ENCODE results near the gene PIP4K2C. TPM values are rescaled to one million over a fixed set of nuclear protein-coding genes. Genes with fewer than 3 reads are reported as not detected.

PIP4K2C gene
- total RNA-seq, 4 donors from 2014 or later: 38.4 to 308 (median 45.8) TPM

- WGBS, 2 donors (ENCODE audit: low coverage in 1 of 2): 65 to 90% methylated on average over 2 to 3 of the region's 3 CpGs
- TF ChIP-seq CTCF (IDR thresholded peaks at IDR 0.05): no peak
- TF ChIP-seq EP300 (IDR thresholded peaks at IDR 0.05; ENCODE audit: low read depth): no peak
- no peak for TF ChIP-seq POLR2A (IDR thresholded peaks at IDR 0.05)
- TF ChIP-seq POLR2AphosphoS5 (IDR thresholded peaks at IDR 0.05): no peak
- in situ Hi-C loops (cut with MboI; ENCODE audit: low pct_ligation_motif_present in 1 of 4, low pct_unique_long_range_greater_than_20kb in 1 of 4, low sequenced_read_pairs in 3 of 4): no loop called here
- no peak overlapping the region for H3K4me3 ChIP-seq
- no peak overlapping the region for H3K27ac ChIP-seq
- intact Hi-C loops (cut with DNase I; ENCODE audit: low total_unique reads): no loop called here
- H3K36me3 ChIP-seq: no peaks in the 10 kb centered on the region
- H3K4me1 ChIP-seq: peaks cover 0 to 14% (median 11%) of the 10 kb centered on the region in 4 donors
- DNase-seq: no peak
- H3K9me3 ChIP-seq: no peaks in the 10 kb centered on the region
- peaks cover 48% of the 10 kb centered on the region for H3K27me3 ChIP-seq
Observed at GRCh38 chr12:57551637-57552305, 39.2 kb upstream of the PIP4K2C start.

- TF ChIP-seq CTCF (IDR thresholded peaks at IDR 0.05) (no peak), POLR2A (IDR thresholded peaks at IDR 0.05) (no peak), POLR2AphosphoS5 (IDR thresholded peaks at IDR 0.05) (no peak), EP300 (IDR thresholded peaks at IDR 0.05; ENCODE audit: low read depth) (no peak)
- intact Hi-C loops (cut with DNase I; ENCODE audit: low total_unique reads): no loop called here
- no peak overlapping the region for H3K27ac ChIP-seq
- WGBS, 2 donors (ENCODE audit: low coverage in 1 of 2): 79 to 100% methylated on average over 2 of the region's 2 CpGs
- no peak for DNase-seq
- in situ Hi-C loops (cut with MboI; ENCODE audit: low pct_ligation_motif_present in 1 of 4, low pct_unique_long_range_greater_than_20kb in 1 of 4, low sequenced_read_pairs in 3 of 4): no loop called here
- peaks cover 48% of the 10 kb centered on the region for H3K27me3 ChIP-seq
- H3K4me1 ChIP-seq: peaks cover 0 to 13% (median 10%) of the 10 kb centered on the region in 4 donors
- no peaks in the 10 kb centered on the region for H3K36me3 ChIP-seq
- no peak overlapping the region for H3K4me3 ChIP-seq
- no peaks in the 10 kb centered on the region for H3K9me3 ChIP-seq
Observed at GRCh38 chr12:57552306-57552651, 38.7 kb upstream of the PIP4K2C start.

- Histone ChIP-seq H3K4me1 (peaks cover 0 to 9% (median 9%) of the 10 kb centered on the region in 4 donors), H3K4me3 (no peak overlapping the region), H3K9me3 (no peaks in the 10 kb centered on the region), H3K27ac (no peak overlapping the region), H3K27me3 (peaks cover 44% of the 10 kb centered on the region), H3K36me3 (no peaks in the 10 kb centered on the region)
- TF ChIP-seq EP300 (IDR thresholded peaks at IDR 0.05; ENCODE audit: low read depth) (no peak), POLR2A (IDR thresholded peaks at IDR 0.05) (no peak), POLR2AphosphoS5 (IDR thresholded peaks at IDR 0.05) (no peak), CTCF (IDR thresholded peaks at IDR 0.05) (no peak)
- WGBS, 2 donors (ENCODE audit: low coverage in 1 of 2): 60 to 90% methylated on average over 2 to 6 of the region's 6 CpGs
- in situ Hi-C loops (cut with MboI; ENCODE audit: low pct_ligation_motif_present in 1 of 4, low pct_unique_long_range_greater_than_20kb in 1 of 4, low sequenced_read_pairs in 3 of 4): no loop called here
- intact Hi-C loops (cut with DNase I; ENCODE audit: low total_unique reads): no loop called here
- no peak for DNase-seq
Observed at GRCh38 chr12:57552835-57553313, 38.1 kb upstream of the PIP4K2C start.

GRCh38 chr12:57553343-57554202, 37.4 kb upstream of the PIP4K2C start:
- Histone ChIP-seq H3K36me3 (no peaks in the 10 kb centered on the region), H3K27ac (no peak overlapping the region), H3K27me3 (peaks cover 37% of the 10 kb centered on the region), H3K4me1 (peaks cover 0 to 9% (median 9%) of the 10 kb centered on the region in 4 donors), H3K4me3 (no peak overlapping the region), H3K9me3 (no peaks in the 10 kb centered on the region)
- in situ Hi-C loops (cut with MboI; ENCODE audit: low pct_ligation_motif_present in 1 of 4, low pct_unique_long_range_greater_than_20kb in 1 of 4, low sequenced_read_pairs in 3 of 4): no loop called here
- WGBS, 2 donors (ENCODE audit: low coverage in 1 of 2): 69 to 82% methylated on average over 4 to 7 of the region's 7 CpGs
- intact Hi-C loops (cut with DNase I; ENCODE audit: low total_unique reads): no loop called here
- TF ChIP-seq POLR2A (IDR thresholded peaks at IDR 0.05): no peak
- no peak for TF ChIP-seq EP300 (IDR thresholded peaks at IDR 0.05; ENCODE audit: low read depth)
- no peak for TF ChIP-seq POLR2AphosphoS5 (IDR thresholded peaks at IDR 0.05)
- no peak for TF ChIP-seq CTCF (IDR thresholded peaks at IDR 0.05)
- no peak for DNase-seq
